HepG2 (cell line): Measurements from ENCODE around the gene IL10. TPM values are rescaled to one million over a fixed set of nuclear protein-coding genes. Genes with fewer than 3 reads are reported as not detected.
"Not testable (repeated sequence)": the region's sequence is repeated elsewhere in the genome, so short reads cannot be mapped to it uniquely, and the experiment has no call there.

ENCODE experiments used
- ATAC-seq: fragments of 200-7000 bp; cut with Tn5 transposase; 3 replicates; pipeline ENCODE4 v1.9.1; 2020; ENCODE audit warnings: mild to moderate bottlenecking, moderate library complexity
- BruUV-seq: library from RNA; stranded (reverse); fragments of 400-500 nt; replicated peaks from 2 replicates; lab custom pipeline; 2021; lab: Mats Ljungman, UMichigan
- CTCF ChIA-PET: fragments of 300-600 bp; formaldehyde crosslinking; extraction: SDS; loops from one replicate; lab custom pipeline; 2021; ENCODE audit warnings: low total read pairs, inconsistent platforms, low intra/inter-chr PET ratio; lab: Yijun Ruan, JAX
- POLR2A ChIA-PET: fragments of 350-600 bp; sonication (Branson Sonifier 250); formaldehyde crosslinking; loops from one replicate; lab custom pipeline; 2020; ENCODE audit warnings: antibody characterized with exemption, inconsistent platforms; lab: Yijun Ruan, JAX
- DNase-seq: peaks from one replicate; pipeline ENCODE4 v3.0.0-alpha.2; 2015; ENCODE audit warnings: low spot score
- FAIRE-seq: peaks from 3 replicates; lab custom pipeline; 2011; peaks lifted over from hg19 to GRCh38; lab: Jason Lieb, UNC
- H2AFZ ChIP-seq: one replicate; pipeline ENCODE4 v1.6.1; 2011; ENCODE audit warnings: low read length, inconsistent platforms
- H3K27ac ChIP-seq: fragments of 300-600 bp; 3 replicates; pipeline ENCODE4 v1.8.0; 2011; ENCODE audit warnings: mixed run types, mild to moderate bottlenecking, mixed read lengths, low read length, inconsistent platforms; ENCODE audit not compliant: insufficient read depth; ENCODE audit errors: extremely low read length
- H3K27me3 ChIP-seq, 2 experiments: fragments of 200-600 bp in 1 of 2; 2 replicates in 1 of 2; 3 replicates in 1 of 2; pipeline versions ENCODE4 v1.6.0 to v1.8.0; 2011; ENCODE audit warnings: low read length in 2 of 2, mild to moderate bottlenecking in 2 of 2, moderate library complexity in 2 of 2, inconsistent platforms in 1 of 2; ENCODE audit not compliant: insufficient read depth in 2 of 2, control insufficient read depth in 1 of 2
- H3K36me3 ChIP-seq, 2 experiments: fragments of 200-600 bp in 1 of 2; replicated peaks in 1 of 2; 2 replicates in 1 of 2; 3 replicates in 1 of 2; pipeline versions ENCODE4 v1.5.1 to v1.8.0; 2011; ENCODE audit warnings: low read length in 2 of 2, inconsistent platforms in 1 of 2; ENCODE audit not compliant: insufficient read depth in 2 of 2, control insufficient read depth in 1 of 2
- H3K4me1 ChIP-seq: 2 replicates; pipeline ENCODE4 v1.5.1; 2012; ENCODE audit warnings: low read length, inconsistent platforms; ENCODE audit not compliant: insufficient read depth
- H3K4me2 ChIP-seq: 2 replicates; pipeline ENCODE4 v1.6.0; 2011; ENCODE audit warnings: low read depth, low read length, inconsistent platforms
- H3K4me3 ChIP-seq, 3 experiments: fragments of 200-600 bp in 1 of 3; sonication (generic), shearing (Covaris generic) in 1 of 3; replicated peaks in 1 of 3; 2 replicates each; pipeline ENCODE4 v1.5.1; 2011 to 2016; ENCODE audit warnings: low read length in 3 of 3, inconsistent platforms in 2 of 3, low read depth in 2 of 3, mild to moderate bottlenecking in 2 of 3, control low read depth in 1 of 3, mixed read lengths in 1 of 3; ENCODE audit not compliant: insufficient read depth in 1 of 3
- H3K79me2 ChIP-seq: one replicate; pipeline ENCODE4 v1.6.1; 2011; ENCODE audit warnings: low read length, inconsistent platforms; ENCODE audit not compliant: insufficient read depth
- H3K9ac ChIP-seq: 2 replicates; pipeline ENCODE4 v1.6.0; 2011; ENCODE audit warnings: mild to moderate bottlenecking, low read depth, low read length, inconsistent platforms; ENCODE audit not compliant: insufficient read depth
- H3K9me3 ChIP-seq: 2 replicates; pipeline ENCODE4 v1.5.1; 2012; ENCODE audit warnings: mild to moderate bottlenecking, low read length
- H4K20me1 ChIP-seq: 2 replicates; pipeline ENCODE4 v1.6.0; 2011; ENCODE audit warnings: inconsistent platforms, mild to moderate bottlenecking, low read length, moderate library complexity; ENCODE audit not compliant: insufficient read depth
- CREB1 ChIP-seq, 2 experiments: fragments of 450-650 bp in 1 of 2; IDR thresholded peaks; 2 replicates each; pipeline ENCODE4 v1.6.1; 2016 to 2017; ENCODE audit warnings: control low read depth in 1 of 2, mild to moderate bottlenecking in 1 of 2, missing compliant biosample characterization in 1 of 2, missing genetic modification characterization in 1 of 2
- MLLT10 ChIP-seq: sonication (generic); formaldehyde crosslinking; IDR thresholded peaks from 2 replicates; pipeline ENCODE4 v1.4.0; 2020; ENCODE audit warnings: missing genetic modification reagents
- TCF7 ChIP-seq: sonication (generic); IDR thresholded peaks from 2 replicates; pipeline ENCODE4 v1.6.1; 2016; ENCODE audit warnings: antibody characterized with exemption, low read depth
- WGBS: methylation state at CpG from one replicate; pipeline ENCODE4 v1.1.6; 2017; ENCODE audit warnings: low lambda C conversion rate; 5-methylcytosine and 5-hydroxymethylcytosine counted together
- in situ Hi-C: cut with HindIII; loops from 2 replicates; pipeline ENCODE4 v1.10.0; 2017; ENCODE audit warnings: low pct_unique_long_range_greater_than_20kb; ENCODE audit not compliant: extremely low pct_ligation_motif_present
- intact Hi-C: fragments of 100-400 bp; cut with micrococcal nuclease; formaldehyde crosslinking; loops from one replicate; pipeline ENCODE4 v1.10.0; 2022; ENCODE audit not compliant: unreplicated experiment
- polyA plus RNA-seq, 8 experiments: library from polyadenylated mRNA; depleted of rRNA in 3 of 8; stranded (reverse) in 7 of 8; unstranded in 1 of 8; fragments of >200 nt; fragmentation: Illumina TruSeq in 4 of 8; extraction: Trizol in 4 of 8; gene quantifications; 2 replicates each; pipeline versions ENCODE4 v1.2.1 to v1.2.3, GENCODE V29; 2011 to 2016; ENCODE audit warnings: low read depth in 4 of 8, missing spikeins in 1 of 8, mixed read lengths in 1 of 8; ENCODE audit not compliant: insufficient read depth in 1 of 8
- total RNA-seq, 5 experiments: library from RNA; depleted of rRNA; stranded (reverse); fragments of >200 nt; fragmentation: Illumina TruSeq; extraction: Trizol; gene quantifications; 2 replicates each; pipeline ENCODE4 v1.2.3, GENCODE V29; 2016; ENCODE audit warnings: low read depth in 1 of 5

The IL10 gene
- total and polyA plus RNA-seq, 2 of the 13 experiments (the other 11 are each of a cell fraction or from before 2014, with no cell fraction given): not detected

DNA sequence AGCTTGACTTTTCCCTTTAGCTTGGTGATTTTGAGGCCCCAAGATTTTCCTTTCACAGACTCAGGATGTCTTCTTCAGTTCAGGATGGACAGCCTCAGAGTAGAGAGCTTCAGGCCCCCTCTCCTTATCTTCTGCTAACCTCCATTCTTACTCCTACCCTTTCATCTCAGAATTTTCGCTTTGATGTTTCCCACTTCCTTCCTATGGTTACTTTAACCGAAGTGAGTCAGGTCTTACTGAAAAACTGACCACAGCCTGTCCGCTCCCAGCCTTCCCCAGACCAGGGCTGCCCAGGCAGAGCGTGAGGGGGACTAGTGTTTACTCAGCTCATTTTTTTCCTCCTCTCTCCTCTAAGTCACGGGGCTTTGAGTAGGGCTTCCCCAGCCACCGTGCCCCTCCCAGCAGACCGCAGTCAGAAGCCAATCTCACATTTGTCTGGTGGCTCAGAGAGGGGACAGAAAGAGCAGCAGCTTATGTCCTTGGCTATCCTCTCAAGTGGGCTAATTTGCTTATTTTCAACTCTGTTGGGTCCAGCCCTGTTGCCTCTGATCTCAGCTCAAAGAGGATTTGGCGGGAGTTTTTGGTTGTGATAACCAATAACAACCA is 5.9 kb downstream of the IL10 start (continued):
- TF ChIP-seq TCF7: peak; percentile 66
- no peak for TF ChIP-seq CREB1 (IDR thresholded peaks at IDR 0.05)
- TF ChIP-seq CREB1 (CRISPR knock-in tag; IDR thresholded peaks at IDR 0.05): no peak
- TF ChIP-seq MLLT10: no peak

DNA sequence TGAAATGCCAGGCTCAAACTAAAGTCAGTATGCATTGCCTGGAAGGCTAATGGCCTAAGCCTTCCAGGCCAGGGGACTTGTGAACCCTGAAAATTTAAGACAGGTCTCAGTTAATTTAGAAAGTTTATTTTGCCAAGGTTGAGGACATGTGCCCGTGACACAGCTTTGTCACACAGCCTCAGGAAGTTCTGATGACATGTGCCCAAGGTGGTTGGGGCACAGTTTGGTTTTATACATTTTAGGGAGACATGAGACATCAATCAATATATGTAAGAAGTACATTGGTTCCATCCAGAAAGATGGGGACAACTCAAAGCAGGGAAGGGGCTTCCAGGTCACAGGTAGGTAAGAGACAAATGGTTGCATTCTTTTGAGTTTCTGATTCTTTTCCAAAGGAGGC is 6.5 kb downstream of the IL10 start:
- H3K9me3 ChIP-seq, H4K20me1 ChIP-seq, DNase-seq, H3K4me3 ChIP-seq, H2AFZ ChIP-seq, BruUV-seq, H3K4me2 ChIP-seq, ATAC-seq, in situ Hi-C loops, intact Hi-C loops, H3K27ac ChIP-seq, POLR2A ChIA-PET, H3K9ac ChIP-seq, CTCF ChIA-PET, H3K36me3 ChIP-seq, H3K79me2 ChIP-seq, FAIRE-seq, H3K27me3 ChIP-seq: not testable (repeated sequence)
- H3K4me1 ChIP-seq: peaks cover 10% of the 10 kb centered on the region; the same call in 1 of the 2 replicates
- WGBS: 0% methylated on average over 1 of the region's 1 CpG

DNA sequence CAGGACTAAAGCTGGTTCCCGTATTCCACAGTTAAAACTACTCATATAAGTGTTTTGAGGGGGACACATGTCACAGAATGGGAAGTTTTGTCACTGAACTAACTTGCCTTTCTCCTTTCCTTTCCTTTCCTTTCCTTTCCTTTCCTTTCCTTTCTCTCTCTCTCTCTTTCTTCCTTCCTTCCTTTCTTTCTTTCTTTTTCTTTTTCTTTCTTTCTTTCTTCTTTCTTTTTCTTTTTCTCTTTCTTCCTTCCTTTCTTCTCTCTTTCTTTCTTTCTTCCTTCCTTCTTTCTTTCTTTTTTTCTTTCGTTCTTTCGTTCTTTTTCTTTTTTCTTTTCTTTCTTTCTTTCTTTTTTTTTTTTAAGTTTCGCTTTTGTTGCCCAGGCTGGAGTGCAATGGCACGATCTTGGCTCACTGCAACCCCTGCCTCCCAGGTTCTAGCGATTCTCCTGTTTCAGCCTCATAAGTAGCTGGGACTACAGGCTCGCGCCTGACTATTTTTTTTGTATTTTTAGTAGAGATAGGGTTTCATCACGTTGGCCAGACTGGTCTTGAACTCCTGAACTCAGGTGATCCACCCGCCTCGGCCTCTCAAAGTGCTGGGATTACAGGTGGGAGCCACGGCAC is 9.4 kb downstream of the IL10 start:
- H3K9me3 ChIP-seq, H4K20me1 ChIP-seq, ATAC-seq, H3K79me2 ChIP-seq, FAIRE-seq, in situ Hi-C loops, H3K27ac ChIP-seq, H2AFZ ChIP-seq, H3K4me3 ChIP-seq, CTCF ChIA-PET, H3K36me3 ChIP-seq, intact Hi-C loops, DNase-seq, BruUV-seq, H3K4me2 ChIP-seq, H3K9ac ChIP-seq, POLR2A ChIA-PET, H3K27me3 ChIP-seq: not testable (repeated sequence)
- peaks cover 10% of the 10 kb centered on the region; the same call in 1 of the 2 replicates for H3K4me1 ChIP-seq
- 25% methylated on average over 12 of the region's 12 CpGs for WGBS
